RWPE1 (cell line): ENCODE data around the gene CLCNKA.
A peak's percentile ranks its signal among the peaks of the same experiment; 100 is the strongest.

Source experiments
- CTCF ChIA-PET: fragments of 350-600 bp; sonication (Branson Sonifier 250); formaldehyde crosslinking; extraction: SDS; loops from one replicate; lab custom pipeline; 2021; lab: Yijun Ruan, JAX
- POLR2A ChIA-PET: fragments of 400-600 bp; formaldehyde crosslinking; extraction: SDS; loops from one replicate; lab custom pipeline; 2020; ENCODE audit warnings: antibody characterized with exemption; ENCODE audit not compliant: low non-redundant PET; lab: Yijun Ruan, JAX
- DNase-seq: peaks from one replicate; pipeline ENCODE4 v3.0.0; 2012; ENCODE audit warnings: low spot score
- H3K27ac ChIP-seq: fragments of 450-650 bp; 2 replicates; pipeline ENCODE4 v1.5.1; 2017
- CTCF ChIP-seq: fragments of 450-650 bp; conservative IDR thresholded peaks from 2 replicates; pipeline ENCODE4 v1.5.1; 2017; ENCODE audit warnings: low read depth, mild to moderate bottlenecking

Gene CLCNKA

GRCh38 chr1:16068356-16069270, 46.8 kb downstream of the CLCNKA start:
- ChIA-PET POLR2A (no interaction called here), CTCF (interaction anchor here (0.5 to 0.6 kb wide), 2 partner anchors 65 to 355 kb away, joined by 3 to 4 read pairs; no protein-coding TSS in a partner anchor)
- no peak for DNase-seq
- TF ChIP-seq CTCF, result no peak
- 0 out of 2 replicates have a peak overlapping the region, but pooled peaks have one; percentile 9 for H3K27ac ChIP-seq

GRCh38 chr1:16070640-16071355, 49.0 kb downstream of the CLCNKA start:
- DNase-seq, result no peak
- CTCF ChIA-PET, result interaction anchor here (0.6 to 1.7 kb wide), 2 partner anchors 11 to 76 kb away, joined by 3 to 8 read pairs; no protein-coding TSS in a partner anchor
- POLR2A ChIA-PET, result interaction anchor here (0.6 kb wide), 1 partner anchor 310 kb away, joined by 4 read pairs; no protein-coding TSS in a partner anchor
- H3K27ac ChIP-seq, result no peak overlapping the region
- no peak for TF ChIP-seq CTCF

- no peak overlapping the region for H3K27ac ChIP-seq
- ChIA-PET POLR2A (no interaction called here), CTCF (interaction anchor here (0.8 to 1.9 kb wide), 2 partner anchors 77 to 173 kb away, joined by 3 to 9 read pairs; no protein-coding TSS in a partner anchor)
- no peak for TF ChIP-seq CTCF
- no peak for DNase-seq
Measured at GRCh38 chr1:16071614-16072013, 49.8 kb downstream of the CLCNKA start.

- ChIA-PET POLR2A (no interaction called here), CTCF (interaction anchor here (0.8 to 1.9 kb wide), 2 partner anchors 77 to 172 kb away, joined by 3 to 9 read pairs; no protein-coding TSS in a partner anchor)
- DNase-seq, result no peak
- no peak for TF ChIP-seq CTCF
- no peak overlapping the region for H3K27ac ChIP-seq
Measured at GRCh38 chr1:16072095-16072494, 50.3 kb downstream of the CLCNKA start.

- no peak for DNase-seq
Measured at GRCh38 chr1:16072616-16073484, 51.0 kb downstream of the CLCNKA start.

More at GRCh38 chr1:16072616-16073484, 51.0 kb downstream of the CLCNKA start:
- ChIA-PET POLR2A (no interaction called here), CTCF (interaction anchor here (0.5 to 1.9 kb wide), 16 partner anchors 9 to 852 kb away, joined by 3 to 9 read pairs (median 3); no protein-coding TSS in a partner anchor)
- no peak for TF ChIP-seq CTCF
- no peak overlapping the region for H3K27ac ChIP-seq
